ENCODE data around the gene ZNF677. TPM values are rescaled to one million over a fixed set of nuclear protein-coding genes. Genes with fewer than 3 reads are reported as not detected.
"Not testable (repeated sequence)": the region's sequence is repeated elsewhere in the genome, so short reads cannot be mapped to it uniquely, and the experiment has no call there.

ZNF677 gene
- total RNA-seq, 3 donors from 2014 or later: 2.6 to 5.0 (median 4.6) TPM

- no peak for DNase-seq
- no peak for ATAC-seq
- Mint-ChIP-seq H3K9me3 (peaks cover 51% of the 10 kb centered on the region), H3K4me3 (no peak overlapping the region), H3K4me1 (ENCODE audit: low read depth) (no peaks in the 10 kb centered on the region), H3K27me3 (ENCODE audit: low read depth) (no peaks in the 10 kb centered on the region), H3K36me3 (ENCODE audit: insufficient read depth) (peaks cover 13% of the 10 kb centered on the region)
Measured at GRCh38 chr19:53224606-53225005, 30.1 kb downstream of the ZNF677 start.

GRCh38 chr19:53222716-53223115 is 32.0 kb downstream of the ZNF677 start:
- H3K4me3 Mint-ChIP-seq; H3K27me3 Mint-ChIP-seq (ENCODE audit: low read depth); DNase-seq; H3K4me1 Mint-ChIP-seq (ENCODE audit: low read depth); ATAC-seq: not testable (repeated sequence)
- H3K36me3 Mint-ChIP-seq (ENCODE audit: insufficient read depth): peaks cover 11% of the 10 kb centered on the region
- H3K9me3 Mint-ChIP-seq: peaks cover 49% of the 10 kb centered on the region

GRCh38 chr19:53212703-53213320 is 41.9 kb downstream of the ZNF677 start:
- Mint-ChIP-seq H3K4me1 (ENCODE audit: low read depth) (no peaks in the 10 kb centered on the region), H3K4me3 (no peak overlapping the region), H3K27me3 (ENCODE audit: low read depth) (no peaks in the 10 kb centered on the region), H3K9me3 (peaks cover 51% of the 10 kb centered on the region), H3K36me3 (ENCODE audit: insufficient read depth) (peaks cover 41% of the 10 kb centered on the region)
- ATAC-seq (no peak), DNase-seq (no peak)

GRCh38 chr19:53211554-53211953 is 43.1 kb downstream of the ZNF677 start:
- H3K27me3 Mint-ChIP-seq (ENCODE audit: low read depth); H3K4me3 Mint-ChIP-seq; ATAC-seq; DNase-seq; H3K4me1 Mint-ChIP-seq (ENCODE audit: low read depth): not testable (repeated sequence)
- Mint-ChIP-seq H3K9me3 (peaks cover 59% of the 10 kb centered on the region), H3K36me3 (ENCODE audit: insufficient read depth) (peaks cover 54% of the 10 kb centered on the region)

- DNase-seq: peak; percentile 95
- ATAC-seq: peak; percentile 89
- Mint-ChIP-seq H3K4me1 (ENCODE audit: low read depth) (peaks cover 37% of the 10 kb centered on the region), H3K27me3 (ENCODE audit: low read depth) (peaks cover 6% of the 10 kb centered on the region), H3K36me3 (ENCODE audit: insufficient read depth) (peaks cover 28% of the 10 kb centered on the region), H3K9me3 (peaks cover 43% of the 10 kb centered on the region), H3K4me3 (peak overlapping the region; percentile 90)
Measured at GRCh38 chr19:53196777-53197396, 57.8 kb downstream of the ZNF677 start.

GRCh38 chr19:53195265-53195903 is 59.3 kb downstream of the ZNF677 start:
- Mint-ChIP-seq H3K4me3 (peak overlapping the region; percentile 51), H3K36me3 (ENCODE audit: insufficient read depth) (peaks cover 25% of the 10 kb centered on the region), H3K9me3 (peaks cover 42% of the 10 kb centered on the region), H3K27me3 (ENCODE audit: low read depth) (peaks cover 6% of the 10 kb centered on the region), H3K4me1 (ENCODE audit: low read depth) (peaks cover 37% of the 10 kb centered on the region)
- DNase-seq (peak; percentile 57), ATAC-seq (peak; percentile 32 to 35)

- peaks cover 6% of the 10 kb centered on the region for H3K27me3 Mint-ChIP-seq (ENCODE audit: low read depth)
- peaks cover 37% of the 10 kb centered on the region for H3K4me1 Mint-ChIP-seq (ENCODE audit: low read depth)
- peak overlapping the region; percentile 87 for H3K4me3 Mint-ChIP-seq
- DNase-seq (no peak), ATAC-seq (no peak)
- H3K9me3 Mint-ChIP-seq: peaks cover 40% of the 10 kb centered on the region
- peaks cover 20% of the 10 kb centered on the region for H3K36me3 Mint-ChIP-seq (ENCODE audit: insufficient read depth)
Measured at GRCh38 chr19:53193535-53194222, 61.0 kb downstream of the ZNF677 start.

- DNase-seq (peak; percentile 65), ATAC-seq (peak; percentile 71 to 72)
- Mint-ChIP-seq H3K27me3 (ENCODE audit: low read depth) (peaks cover 6% of the 10 kb centered on the region), H3K4me3 (peak within 1 kb of the TSS; percentile 87), H3K36me3 (ENCODE audit: insufficient read depth) (peaks cover 20% of the 10 kb centered on the region), H3K9me3 (peaks cover 40% of the 10 kb centered on the region), H3K4me1 (ENCODE audit: low read depth) (peaks cover 34% of the 10 kb centered on the region)
Measured at GRCh38 chr19:53192771-53193534, 61.7 kb downstream of the ZNF677 start, which contains the start of gene ZNF665. ZNF665 (minus strand) TSS chr19:53193358; CDS start chr19:53182898, 10,460 bp downstream.

- Mint-ChIP-seq H3K9me3 (peaks cover 33% of the 10 kb centered on the region), H3K27me3 (ENCODE audit: low read depth) (peaks cover 6% of the 10 kb centered on the region)
- ATAC-seq: no peak
Measured at GRCh38 chr19:53190253-53190652, 64.4 kb downstream of the ZNF677 start.

GRCh38 chr19:53189691-53190198 is 64.9 kb downstream of the ZNF677 start:
- not testable (repeated sequence) for DNase-seq; H3K4me3 Mint-ChIP-seq; ATAC-seq; H3K27me3 Mint-ChIP-seq (ENCODE audit: low read depth)
- Mint-ChIP-seq H3K9me3 (peaks cover 32% of the 10 kb centered on the region), H3K4me1 (ENCODE audit: low read depth) (peaks cover 15% of the 10 kb centered on the region), H3K36me3 (ENCODE audit: insufficient read depth) (peaks cover 15% of the 10 kb centered on the region)

More at GRCh38 chr19:53190253-53190652, 64.4 kb downstream of the ZNF677 start:
- H3K36me3 Mint-ChIP-seq (ENCODE audit: insufficient read depth): peaks cover 17% of the 10 kb centered on the region
- DNase-seq: no peak
- H3K4me1 Mint-ChIP-seq (ENCODE audit: low read depth): peaks cover 17% of the 10 kb centered on the region
- H3K4me3 Mint-ChIP-seq: no peak overlapping the region

Other genes starting within 250 kb of the ZNF677 start
- gene ERVV-1, start 241.0 kb downstream of the ZNF677 start, total RNA-seq: not detected
- not detected for gene ERVV-2, start 210.1 kb downstream of the ZNF677 start, total RNA-seq
- 10 to 100 TPM in 2 of 3 donors, 1 to 10 TPM in 1; 9.0 to 14.8 (median 12.4) TPM for gene ZNF160, start 151.5 kb downstream of the ZNF677 start, total RNA-seq
- gene ZNF415, start 122.0 kb downstream of the ZNF677 start, total RNA-seq: under 1 TPM; 0.33 to 0.46 (median 0.45) TPM
- 1 to 10 TPM; 3.0 to 5.1 (median 3.1) TPM for gene ZNF347, start 95.8 kb downstream of the ZNF677 start, total RNA-seq
- under 1 TPM; 0.57 to 0.71 (median 0.66) TPM for gene ZNF665, start 61.5 kb downstream of the ZNF677 start, total RNA-seq
- gene VN1R2, start 3.4 kb upstream of the ZNF677 start, total RNA-seq: not detected
- not detected for gene VN1R4, start 12.8 kb upstream of the ZNF677 start, total RNA-seq
- 1 to 10 TPM; 3.7 to 4.0 (median 3.8) TPM for gene ZNF845, start 78.9 kb upstream of the ZNF677 start, total RNA-seq
- 10 to 100 TPM; 10.6 to 14.9 (median 12.0) TPM for gene ZNF525, start 110.8 kb upstream of the ZNF677 start, total RNA-seq
- gene ZNF765, start 140.3 kb upstream of the ZNF677 start, total RNA-seq: 1 to 10 TPM; 6.9 to 7.9 (median 7.1) TPM
- 1 to 10 TPM; 7.8 to 9.0 (median 8.4) TPM for gene ZNF761, start 177.1 kb upstream of the ZNF677 start, total RNA-seq
- 1 to 10 TPM; 3.4 to 5.5 (median 4.6) TPM for gene ZNF813, start 212.9 kb upstream of the ZNF677 start, total RNA-seq

Measured in activated T-cell treated with anti-CD3 and anti-CD28 coated beads, Interleukin-2, amount 50 U/mL, for 4 hours (primary cell).